GM12801 (cell line): Measurements from ENCODE around the gene PRDM16.

Experiments
- TF ChIP-seq, protein P1 (sequence below): IDR thresholded peaks from one replicate; pipeline ENCODE4 v1.5.1; 2011; ENCODE audit warnings: control low read depth; ENCODE audit not compliant: insufficient read length; ENCODE audit errors: extremely low read depth

PRDM16 gene

DNA sequence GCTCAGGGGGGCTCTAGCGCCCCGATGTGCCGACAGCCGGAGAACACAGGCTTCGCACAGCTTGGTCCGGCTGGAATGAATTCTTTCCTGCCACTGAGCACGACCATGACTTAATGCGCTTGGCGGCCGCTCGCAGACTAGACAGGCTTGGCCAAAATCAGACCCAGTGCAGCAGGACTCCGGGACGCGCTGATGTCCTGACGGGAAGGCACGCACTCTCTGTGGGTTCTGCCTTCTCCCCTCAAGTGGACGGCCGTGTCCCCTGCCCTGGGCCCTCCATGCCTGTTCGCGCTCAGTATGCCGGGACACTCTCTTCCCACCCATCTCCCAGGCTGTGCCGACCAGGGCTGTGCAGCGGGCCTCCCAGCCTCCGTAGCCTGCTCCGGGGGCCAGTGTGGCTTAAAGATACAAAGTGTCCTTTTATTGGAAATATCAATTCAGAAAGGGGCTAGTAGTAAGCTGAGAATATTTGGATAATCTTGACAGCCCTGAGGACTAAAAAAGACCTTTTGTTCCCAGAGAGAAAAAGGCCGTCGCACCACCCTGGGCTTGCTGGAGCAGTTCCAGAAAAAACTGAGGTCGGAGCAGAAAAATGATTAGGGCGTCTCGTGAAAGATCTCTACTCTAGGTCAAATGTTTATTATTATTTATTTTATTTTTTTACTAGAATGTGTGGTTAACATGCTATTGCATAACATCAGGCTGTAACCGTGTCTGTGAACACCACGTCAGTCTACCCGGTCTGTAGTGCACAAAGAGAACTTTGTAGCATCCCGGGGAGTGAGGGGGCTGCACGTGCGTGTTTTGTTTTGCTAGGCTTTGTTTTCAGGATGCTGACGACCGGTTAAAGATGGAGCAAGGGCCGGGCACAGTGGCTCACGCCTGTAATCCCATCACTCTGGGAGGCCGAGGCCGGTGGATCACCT is 297.4 kb downstream of the PRDM16 start:
- TF ChIP-seq, protein P1, sequence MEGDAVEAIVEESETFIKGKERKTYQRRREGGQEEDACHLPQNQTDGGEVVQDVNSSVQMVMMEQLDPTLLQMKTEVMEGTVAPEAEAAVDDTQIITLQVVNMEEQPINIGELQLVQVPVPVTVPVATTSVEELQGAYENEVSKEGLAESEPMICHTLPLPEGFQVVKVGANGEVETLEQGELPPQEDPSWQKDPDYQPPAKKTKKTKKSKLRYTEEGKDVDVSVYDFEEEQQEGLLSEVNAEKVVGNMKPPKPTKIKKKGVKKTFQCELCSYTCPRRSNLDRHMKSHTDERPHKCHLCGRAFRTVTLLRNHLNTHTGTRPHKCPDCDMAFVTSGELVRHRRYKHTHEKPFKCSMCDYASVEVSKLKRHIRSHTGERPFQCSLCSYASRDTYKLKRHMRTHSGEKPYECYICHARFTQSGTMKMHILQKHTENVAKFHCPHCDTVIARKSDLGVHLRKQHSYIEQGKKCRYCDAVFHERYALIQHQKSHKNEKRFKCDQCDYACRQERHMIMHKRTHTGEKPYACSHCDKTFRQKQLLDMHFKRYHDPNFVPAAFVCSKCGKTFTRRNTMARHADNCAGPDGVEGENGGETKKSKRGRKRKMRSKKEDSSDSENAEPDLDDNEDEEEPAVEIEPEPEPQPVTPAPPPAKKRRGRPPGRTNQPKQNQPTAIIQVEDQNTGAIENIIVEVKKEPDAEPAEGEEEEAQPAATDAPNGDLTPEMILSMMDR, result no peak

DNA sequence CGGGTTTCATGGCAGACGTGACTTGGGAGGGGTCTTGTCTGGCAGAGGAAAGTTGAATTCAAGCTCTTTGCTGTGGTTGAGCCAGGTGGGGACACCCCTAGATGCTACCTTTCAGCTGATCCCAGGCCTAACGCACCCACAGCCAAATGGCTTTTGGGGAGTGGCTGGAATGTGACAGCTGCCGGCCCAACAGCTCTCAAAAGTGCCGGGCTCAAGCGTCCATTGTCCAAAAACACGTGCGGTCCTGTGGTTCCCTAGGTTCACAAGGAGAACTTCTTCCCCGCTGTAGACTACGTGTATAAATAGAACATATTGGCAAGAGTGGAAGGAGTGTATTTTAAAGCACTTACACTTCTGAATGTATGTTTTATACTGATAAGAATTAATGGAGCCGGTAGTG is 298.4 kb downstream of the PRDM16 start:
- TF ChIP-seq, protein P1, result no peak

- TF ChIP-seq, protein P1, result no peak
Measured at GRCh38 chr1:3368059-3368458, 299.1 kb downstream of the PRDM16 start.

DNA sequence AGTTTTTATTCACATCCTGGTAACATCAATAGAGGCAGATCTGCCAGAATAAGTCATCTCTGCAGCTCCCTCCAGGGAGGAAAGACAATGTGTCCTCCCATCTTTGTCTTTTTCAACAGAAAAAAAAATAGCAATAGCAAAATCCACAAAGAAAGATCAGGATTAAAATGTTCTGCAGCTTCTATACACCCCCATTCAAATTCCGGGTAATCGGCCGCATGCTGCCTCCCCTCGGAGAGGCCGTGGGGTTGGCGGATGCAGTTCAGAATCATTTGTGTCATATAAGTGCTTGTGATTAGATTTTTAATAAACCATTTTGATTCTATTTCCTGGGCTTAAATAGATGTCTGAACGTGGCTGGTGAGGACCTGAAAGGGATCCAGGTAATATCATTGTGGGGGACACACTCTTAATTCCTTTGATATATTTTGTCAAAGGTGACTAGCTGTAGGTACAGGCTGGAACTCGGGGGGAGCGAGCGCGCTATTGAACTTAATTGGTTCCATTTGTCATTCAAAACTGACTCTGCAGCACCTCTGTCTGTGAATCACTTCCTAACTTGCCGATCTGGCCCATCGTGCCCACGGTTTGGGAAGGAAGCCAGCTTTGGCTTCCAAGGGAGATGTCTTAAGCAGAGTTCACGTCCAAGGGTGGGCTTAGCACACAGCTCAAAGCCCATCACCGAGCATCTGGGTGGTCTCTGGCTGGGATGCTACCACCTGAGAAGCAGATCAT is 299.9 kb downstream of the PRDM16 start:
- TF ChIP-seq, protein P1, result no peak

DNA sequence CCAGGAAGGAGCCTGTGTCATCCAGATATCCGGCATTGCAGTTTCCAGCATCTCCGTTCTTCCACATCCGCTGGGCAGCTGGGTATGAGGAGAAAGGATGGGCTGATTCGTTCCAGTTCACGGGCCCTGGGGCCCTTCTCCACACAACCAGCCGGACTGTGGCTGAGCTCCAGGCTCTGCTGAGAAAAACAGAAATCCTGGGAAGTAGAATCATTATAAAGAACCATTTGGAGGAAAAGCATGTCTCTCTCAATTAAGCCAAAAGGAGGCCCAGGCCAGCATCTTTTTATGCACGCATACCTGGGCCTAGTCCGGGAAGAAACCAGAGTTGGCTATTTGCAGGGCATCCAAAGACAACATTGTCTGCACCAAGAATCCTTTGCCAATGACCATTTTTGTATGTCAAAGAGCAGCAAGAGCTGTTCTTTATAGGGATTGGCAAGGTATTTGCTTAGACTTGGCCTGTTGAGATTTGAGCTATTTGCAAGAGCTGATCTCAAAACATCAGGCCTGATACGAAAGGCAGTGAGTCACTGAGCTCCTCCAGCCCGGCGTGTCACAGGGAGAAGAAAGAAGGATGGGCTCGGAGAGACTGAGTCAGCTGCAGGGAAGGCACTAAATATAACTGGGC is 300.6 kb downstream of the PRDM16 start:
- TF ChIP-seq, protein P1, result no peak

DNA sequence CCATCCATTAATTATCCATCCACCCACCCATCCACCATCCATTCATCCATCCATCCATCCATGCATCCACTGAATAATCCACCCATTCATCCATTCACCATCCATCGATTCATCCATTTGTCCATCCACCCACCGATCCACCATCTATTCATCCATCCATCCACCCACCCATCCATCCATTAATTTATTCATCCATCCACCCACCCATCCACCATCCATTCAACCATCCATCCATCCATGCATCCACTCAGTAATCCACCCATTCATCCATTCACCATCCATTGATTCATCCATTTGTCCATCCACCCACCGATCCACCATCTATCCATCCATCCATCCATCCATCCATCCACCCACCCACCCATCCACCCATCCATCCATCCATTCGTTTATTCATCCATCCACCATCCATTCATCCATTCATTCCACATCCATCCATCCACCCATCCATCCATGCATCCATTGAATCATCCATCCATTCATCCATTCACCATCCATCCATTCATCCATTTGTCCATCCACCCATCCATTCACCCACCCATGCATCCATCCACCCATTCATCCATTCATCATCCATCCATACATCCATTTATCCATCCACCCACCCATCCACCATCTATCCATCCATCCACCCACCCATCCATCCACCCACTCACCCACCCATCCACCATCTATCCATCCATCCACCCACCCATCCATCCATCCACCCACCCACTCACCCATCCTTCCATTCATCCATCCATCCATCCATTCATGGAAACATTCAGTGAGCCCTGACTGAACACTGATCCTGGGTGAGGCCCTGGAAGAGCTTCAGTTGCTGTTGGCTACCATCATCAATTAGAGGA is 302.1 kb downstream of the PRDM16 start:
- TF ChIP-seq, protein P1, result no peak
